ENCODE measurements around the gene NCOR2. TPM values are rescaled to one million over a fixed set of nuclear protein-coding genes. Genes with fewer than 3 reads are reported as not detected.

Gene NCOR2
- total and polyA plus RNA-seq, 2 donors (not counting 1 experiment from before 2014, with no cell fraction given): 25.9 to 144 TPM

GRCh38 chr12:124536641-124537040 lies 30.8 kb downstream of the NCOR2 start:
- TF ChIP-seq, protein P1, sequence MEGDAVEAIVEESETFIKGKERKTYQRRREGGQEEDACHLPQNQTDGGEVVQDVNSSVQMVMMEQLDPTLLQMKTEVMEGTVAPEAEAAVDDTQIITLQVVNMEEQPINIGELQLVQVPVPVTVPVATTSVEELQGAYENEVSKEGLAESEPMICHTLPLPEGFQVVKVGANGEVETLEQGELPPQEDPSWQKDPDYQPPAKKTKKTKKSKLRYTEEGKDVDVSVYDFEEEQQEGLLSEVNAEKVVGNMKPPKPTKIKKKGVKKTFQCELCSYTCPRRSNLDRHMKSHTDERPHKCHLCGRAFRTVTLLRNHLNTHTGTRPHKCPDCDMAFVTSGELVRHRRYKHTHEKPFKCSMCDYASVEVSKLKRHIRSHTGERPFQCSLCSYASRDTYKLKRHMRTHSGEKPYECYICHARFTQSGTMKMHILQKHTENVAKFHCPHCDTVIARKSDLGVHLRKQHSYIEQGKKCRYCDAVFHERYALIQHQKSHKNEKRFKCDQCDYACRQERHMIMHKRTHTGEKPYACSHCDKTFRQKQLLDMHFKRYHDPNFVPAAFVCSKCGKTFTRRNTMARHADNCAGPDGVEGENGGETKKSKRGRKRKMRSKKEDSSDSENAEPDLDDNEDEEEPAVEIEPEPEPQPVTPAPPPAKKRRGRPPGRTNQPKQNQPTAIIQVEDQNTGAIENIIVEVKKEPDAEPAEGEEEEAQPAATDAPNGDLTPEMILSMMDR (IDR thresholded peaks at IDR 0.05): no peak
- no peak for TF ChIP-seq EZH2 (IDR thresholded peaks at IDR 0.05; ENCODE audit: borderline replicate concordance, insufficient read depth, low read depth, low read length, poor library complexity, severe bottlenecking)
- Histone ChIP-seq H3K79me2 (ENCODE audit: control insufficient read depth, insufficient read depth, low read length) (peaks cover 93% of the 10 kb centered on the region), H3K9ac (ENCODE audit: low read length) (no peak overlapping the region), H3K27ac (ENCODE audit: low read length in 2 of 2) (no peak overlapping the region), H4K20me1 (ENCODE audit: control insufficient read depth, insufficient read depth, low read length, poor library complexity, severe bottlenecking) (peaks cover 86% of the 10 kb centered on the region), H3K9me3 (ENCODE audit: control extremely low read depth in 1 of 3, control insufficient read depth in 2 of 3, insufficient read depth in 1 of 3, low read length in 2 of 3) (no peaks in the 10 kb centered on the region), H3K27me3 (replicated peaks in 1 of 4; ENCODE audit: control extremely low read depth in 1 of 4, control insufficient read depth in 3 of 4, insufficient read depth in 4 of 4, low read length in 3 of 4) (no peaks in the 10 kb centered on the region), H2AFZ (ENCODE audit: insufficient read depth, low read depth, low read length, poor library complexity, severe bottlenecking) (no peak overlapping the region), H3K4me1 (ENCODE audit: control insufficient read depth in 2 of 2, insufficient read depth in 2 of 2, low read length in 2 of 2) (no peaks in the 10 kb centered on the region), H3K4me2 (replicated peaks; ENCODE audit: low read depth, low read length, poor library complexity, severe bottlenecking) (no peak overlapping the region), H3K36me3 (replicated peaks in 1 of 2; ENCODE audit: control extremely low read depth in 1 of 2, control insufficient read depth in 1 of 2, extremely low read depth in 1 of 2, insufficient read depth in 2 of 2, low read length in 1 of 2) (peaks cover 0 to 3% of the 10 kb centered on the region in 2 experiments), H3K4me3 (ENCODE audit: control extremely low read depth in 1 of 5, extremely low read depth in 1 of 5, insufficient read depth in 1 of 5, low read depth in 2 of 5, low read length in 4 of 5) (no peak overlapping the region)
- no peaks in the 10 kb centered on the region for H3K9me3 Mint-ChIP-seq (ENCODE audit: insufficient read depth)
- H3K4me3 Mint-ChIP-seq: no peak overlapping the region
- H3K27ac Mint-ChIP-seq: no peak overlapping the region
- WGBS (ENCODE audit: insufficient coverage): 95% methylated on average over 9 of the region's 9 CpGs
- ATAC-seq (ENCODE audit: low read depth) (no peak), DNase-seq (no peak)
- no peaks in the 10 kb centered on the region for H3K27me3 Mint-ChIP-seq
- POLR2A ChIA-PET: no interaction called here
- H3K4me1 Mint-ChIP-seq: peaks cover 33% of the 10 kb centered on the region
- CTCF ChIA-PET: no interaction called here
- intact Hi-C loops (cut with micrococcal nuclease): no loop called here

DNA sequence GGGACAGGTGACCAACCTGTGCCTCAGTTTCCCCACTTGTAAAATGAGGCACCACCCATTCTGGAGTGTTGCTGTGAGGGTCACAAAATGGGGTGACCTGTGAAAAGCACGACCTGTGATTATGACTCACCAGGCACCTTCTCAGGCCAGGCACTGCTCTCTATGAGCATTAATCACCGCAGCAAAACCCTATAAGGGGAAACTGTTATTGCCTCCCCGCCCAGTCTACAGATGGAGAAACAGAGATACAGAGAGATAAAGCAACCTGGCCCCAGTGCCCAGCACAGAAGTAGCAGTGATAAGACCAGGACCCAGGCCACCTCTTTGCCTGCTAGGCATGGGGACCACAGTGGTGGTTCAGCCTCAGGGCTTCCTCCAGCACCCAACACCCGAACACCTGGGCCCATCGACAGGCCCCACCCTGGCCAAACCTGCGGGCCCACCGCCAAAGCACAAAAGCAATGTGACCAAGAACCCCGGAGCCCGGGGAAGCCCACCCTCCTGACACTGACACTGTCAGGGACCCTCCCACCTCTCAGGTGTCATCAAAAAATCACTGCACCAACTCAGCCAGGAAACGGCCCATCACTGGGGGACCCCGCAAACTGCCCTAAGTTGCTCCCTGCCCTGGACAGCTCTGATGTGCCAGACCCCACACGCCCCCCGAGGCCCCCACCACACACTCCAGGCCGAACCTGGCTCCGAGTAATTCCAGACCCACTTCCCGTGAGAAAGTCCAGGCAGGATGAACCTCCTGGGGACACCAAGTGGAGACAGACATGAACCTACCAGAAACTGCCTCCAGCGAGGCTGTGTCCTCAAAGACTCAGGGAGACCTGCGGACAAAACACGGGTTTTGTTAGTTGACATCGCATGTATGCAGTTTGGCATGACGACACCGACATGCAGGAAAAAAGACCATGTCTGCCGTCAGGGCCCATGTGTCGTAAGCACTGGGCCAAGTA lies 32.4 kb downstream of the NCOR2 start:
- Histone ChIP-seq H3K27me3 (replicated peaks in 1 of 4; ENCODE audit: control extremely low read depth in 1 of 4, control insufficient read depth in 3 of 4, insufficient read depth in 4 of 4, low read length in 3 of 4) (no peaks in the 10 kb centered on the region), H3K9ac (ENCODE audit: low read length) (no peak overlapping the region), H3K27ac (ENCODE audit: low read length in 2 of 2) (no peak overlapping the region), H3K4me1 (ENCODE audit: control insufficient read depth in 2 of 2, insufficient read depth in 2 of 2, low read length in 2 of 2) (no peaks in the 10 kb centered on the region), H2AFZ (ENCODE audit: insufficient read depth, low read depth, low read length, poor library complexity, severe bottlenecking) (no peak overlapping the region), H4K20me1 (ENCODE audit: control insufficient read depth, insufficient read depth, low read length, poor library complexity, severe bottlenecking) (peaks cover 86% of the 10 kb centered on the region), H3K36me3 (replicated peaks in 1 of 2; ENCODE audit: control extremely low read depth in 1 of 2, control insufficient read depth in 1 of 2, extremely low read depth in 1 of 2, insufficient read depth in 2 of 2, low read length in 1 of 2) (peaks cover 0 to 6% of the 10 kb centered on the region in 2 experiments), H3K9me3 (ENCODE audit: control extremely low read depth in 1 of 3, control insufficient read depth in 2 of 3, insufficient read depth in 1 of 3, low read length in 2 of 3) (no peaks in the 10 kb centered on the region), H3K4me2 (replicated peaks; ENCODE audit: low read depth, low read length, poor library complexity, severe bottlenecking) (no peak overlapping the region), H3K4me3 (ENCODE audit: control extremely low read depth in 1 of 5, extremely low read depth in 1 of 5, insufficient read depth in 1 of 5, low read depth in 2 of 5, low read length in 4 of 5) (no peak overlapping the region), H3K79me2 (ENCODE audit: control insufficient read depth, insufficient read depth, low read length) (peaks cover 93% of the 10 kb centered on the region)
- Mint-ChIP-seq H3K4me3 (no peak overlapping the region), H3K9me3 (ENCODE audit: insufficient read depth) (no peaks in the 10 kb centered on the region), H3K27me3 (no peaks in the 10 kb centered on the region), H3K27ac (no peak overlapping the region), H3K4me1 (peaks cover 35% of the 10 kb centered on the region)
- ChIA-PET POLR2A (no interaction called here), CTCF (no interaction called here)
- TF ChIP-seq EZH2 (IDR thresholded peaks at IDR 0.05; ENCODE audit: borderline replicate concordance, insufficient read depth, low read depth, low read length, poor library complexity, severe bottlenecking): no peak
- TF ChIP-seq, protein P1 (IDR thresholded peaks at IDR 0.05): no peak
- no peak for ATAC-seq (ENCODE audit: low read depth)
- intact Hi-C loops (cut with micrococcal nuclease): no loop called here
- no peak for DNase-seq
- 92% methylated on average over 23 of the region's 24 CpGs for WGBS (ENCODE audit: insufficient coverage)

Measured in B cell (primary cell).